NCI-H69 (cell line): ENCODE measurements around the gene NGEF.
A peak's percentile ranks its signal among the peaks of the same experiment; 100 is the strongest.
"Not testable (repeated sequence)": the region's sequence is repeated elsewhere in the genome, so short reads cannot be mapped to it uniquely, and the experiment has no call there.

Source experiments
- DNase-seq: peaks from one replicate; lab custom pipeline; 2025; lab: John Stamatoyannopoulos, UW

The NGEF gene

DNA sequence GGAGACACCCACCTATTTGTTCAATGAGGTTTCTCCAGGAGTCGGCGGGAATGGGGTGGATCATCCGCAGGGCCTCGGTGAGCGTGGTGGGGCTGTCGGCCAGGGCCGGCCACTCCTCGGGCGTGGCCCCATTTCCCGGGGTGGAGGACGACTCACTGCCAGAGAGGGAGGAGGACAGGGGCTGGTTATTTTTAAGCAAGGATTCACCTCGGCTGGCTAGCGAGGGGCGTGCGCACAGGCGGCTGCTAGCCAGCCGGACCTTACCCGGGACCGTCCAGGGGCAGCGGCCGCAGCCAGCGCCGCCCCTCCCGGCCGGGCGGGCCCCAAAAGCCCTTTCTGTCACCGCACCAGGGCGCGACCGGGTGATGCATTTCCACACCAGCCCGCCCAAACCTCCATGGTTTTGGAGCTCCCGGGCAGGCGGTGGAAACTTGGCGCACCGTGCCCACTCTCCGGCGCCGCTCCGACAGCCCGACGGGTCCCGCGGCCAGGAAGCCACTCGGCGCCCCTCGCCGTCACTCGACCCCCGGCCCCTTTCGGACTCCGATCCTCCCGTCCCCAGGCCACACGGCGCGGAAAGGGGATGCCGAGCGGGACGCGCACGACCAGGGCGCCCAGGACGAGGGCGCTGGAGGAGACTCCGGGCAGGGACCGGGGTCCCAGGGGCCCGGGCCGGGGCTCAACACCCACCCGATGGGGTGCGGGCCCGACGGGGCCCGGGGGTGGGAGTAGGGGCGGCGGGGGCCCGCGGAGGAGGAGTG lies 85.8 kb downstream of the NGEF start:
- DNase-seq, result no peak

DNA sequence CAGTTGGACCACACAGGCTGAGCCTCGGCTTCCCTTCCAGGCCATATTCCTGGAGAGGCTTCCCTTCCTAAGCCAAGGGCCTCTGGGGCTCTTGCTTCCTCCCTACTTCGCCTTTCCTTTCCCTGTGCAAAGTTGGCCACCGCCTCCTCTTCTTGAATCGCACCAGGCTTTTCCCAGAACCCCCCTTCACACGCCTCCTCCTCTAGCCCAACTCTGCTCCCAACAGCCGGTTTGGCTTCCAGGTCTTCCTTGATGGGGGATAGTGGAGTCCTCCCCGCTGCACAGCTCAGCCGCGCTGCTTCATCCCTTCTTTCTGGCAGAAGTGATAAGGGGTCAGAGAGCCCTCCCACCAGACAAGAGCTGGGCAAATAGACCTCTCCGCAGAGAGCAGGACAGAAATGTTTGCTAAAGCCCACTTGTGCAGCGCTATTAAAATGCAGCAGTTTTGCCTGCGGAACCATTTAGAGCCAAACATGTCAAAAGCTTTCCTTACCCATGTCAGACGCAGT lies 86.6 kb downstream of the NGEF start:
- no peak for DNase-seq

DNA sequence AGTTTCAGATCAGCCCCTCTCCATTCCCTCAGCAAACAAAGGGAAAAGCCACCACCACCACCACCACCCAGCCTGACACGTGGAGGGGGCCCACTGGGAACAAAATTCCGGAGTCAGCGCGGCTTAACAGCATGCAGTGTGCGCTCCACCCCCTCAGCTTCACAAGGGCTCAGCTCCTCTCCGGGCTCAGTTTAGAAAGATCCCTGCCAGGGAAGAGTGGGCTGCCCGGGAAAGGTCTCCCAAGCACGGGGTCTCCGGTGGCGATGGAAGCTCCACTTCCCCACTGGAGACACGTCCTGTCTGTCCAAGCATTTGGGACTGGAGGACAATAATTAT lies 87.3 kb downstream of the NGEF start:
- no peak for DNase-seq

DNA sequence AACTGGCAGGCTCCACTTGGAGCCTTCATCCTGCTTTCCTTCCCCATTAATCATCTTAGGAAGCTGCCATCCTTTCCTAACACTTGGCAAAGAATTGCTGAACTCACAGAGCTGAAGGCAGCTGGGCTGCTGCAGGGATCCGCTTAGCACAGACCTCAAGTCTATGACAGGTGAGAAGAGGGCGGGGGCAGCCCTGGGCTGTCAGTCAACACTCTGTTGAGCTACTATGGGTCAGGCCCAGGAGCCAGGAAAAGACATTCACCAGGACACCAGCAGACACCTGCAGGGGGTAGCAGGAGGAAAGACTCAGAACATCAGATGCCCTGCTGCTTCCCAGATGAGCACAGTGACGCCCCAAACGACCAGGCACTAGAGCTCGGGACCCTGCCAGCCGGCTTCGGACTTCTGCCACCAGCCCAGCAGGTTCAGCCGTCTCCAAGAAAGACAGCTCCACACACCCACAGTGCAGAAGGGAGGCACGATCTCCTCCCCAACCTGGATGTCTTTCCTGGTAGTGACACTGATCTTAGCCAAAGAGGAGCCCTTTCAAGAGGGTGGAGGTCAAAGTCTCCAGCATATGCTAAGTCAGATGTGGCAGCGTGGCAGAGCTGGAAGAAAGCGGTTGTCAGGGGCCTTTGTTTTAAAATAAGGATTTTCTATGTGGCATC lies 87.8 kb downstream of the NGEF start:
- no peak for DNase-seq

DNA sequence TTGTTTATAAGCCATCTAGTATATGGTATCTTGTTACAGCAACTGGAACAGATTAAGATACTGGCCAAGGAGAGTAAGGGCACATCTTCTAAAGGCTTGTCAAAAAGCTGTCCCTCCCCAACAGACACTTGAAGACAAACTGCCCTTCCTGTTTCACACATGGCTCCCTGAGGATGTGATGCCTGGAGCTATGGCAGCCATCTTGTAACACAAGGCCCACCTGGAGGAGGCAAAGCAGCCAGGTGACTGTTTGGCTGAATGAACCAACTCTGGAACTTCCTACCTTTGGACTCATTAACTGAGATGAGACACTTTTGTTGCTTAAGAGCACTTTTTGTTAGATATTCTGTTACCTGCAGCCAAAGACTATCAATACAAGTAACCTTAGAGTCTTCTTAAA lies 88.6 kb downstream of the NGEF start:
- no peak for DNase-seq

DNA sequence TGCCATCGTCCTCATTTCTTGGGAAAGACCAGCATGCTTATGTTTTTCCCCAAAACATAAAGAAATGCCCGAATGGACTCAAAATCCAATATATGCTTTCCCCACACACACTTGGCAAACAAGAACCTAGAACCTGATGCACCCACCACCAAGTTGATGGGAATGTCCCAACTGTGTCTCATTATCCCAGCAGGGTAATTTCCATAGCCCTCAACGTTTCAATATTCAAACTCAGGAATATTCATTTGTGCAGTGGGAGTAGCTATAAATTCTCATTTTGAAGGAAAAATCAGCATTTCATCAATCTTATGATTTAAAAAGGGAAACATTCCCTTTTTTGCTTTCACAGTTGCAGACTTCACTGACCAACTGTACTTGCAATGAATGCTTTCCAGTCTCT lies 92.3 kb downstream of the NGEF start:
- no peak for DNase-seq

DNA sequence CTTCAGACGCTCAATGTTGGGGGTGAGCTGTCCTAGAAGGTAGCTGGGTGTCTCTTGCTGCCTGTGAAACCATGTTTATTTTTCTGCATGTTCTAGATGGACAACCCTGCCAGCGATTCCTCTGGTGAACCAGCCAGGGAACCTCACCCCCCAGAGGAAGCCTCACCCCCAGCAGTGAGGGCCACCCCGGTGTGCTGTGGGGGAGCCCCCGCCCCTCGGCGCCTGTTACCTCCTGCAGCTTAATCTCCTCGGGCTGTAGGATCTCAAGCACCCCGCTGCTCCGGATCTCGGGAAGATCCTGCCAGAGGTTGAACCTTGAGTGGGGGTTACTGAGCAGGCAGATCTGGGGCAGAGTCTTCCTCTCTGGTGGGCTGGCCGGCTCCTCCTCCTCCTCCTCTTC lies 93.0 kb downstream of the NGEF start:
- no peak for DNase-seq

DNA sequence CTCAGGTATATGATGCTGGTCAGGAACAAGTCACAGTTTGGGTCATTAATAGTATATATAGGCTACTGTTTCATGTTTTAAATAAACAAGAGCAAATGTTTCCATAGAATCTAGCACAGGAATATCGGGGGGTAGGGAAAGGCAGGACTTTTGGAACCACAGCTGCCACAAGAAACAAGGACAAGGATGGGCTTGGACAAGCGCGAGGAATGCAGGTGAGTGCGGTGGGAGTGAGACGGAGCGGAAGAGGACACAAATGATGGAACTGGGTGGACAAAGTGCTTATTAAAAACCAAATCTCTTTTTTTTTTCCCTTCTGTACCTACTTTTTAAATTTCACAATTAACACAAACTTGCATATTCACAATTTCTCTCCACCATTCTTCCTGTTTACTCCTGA lies 93.9 kb downstream of the NGEF start:
- DNase-seq, result no peak

DNA sequence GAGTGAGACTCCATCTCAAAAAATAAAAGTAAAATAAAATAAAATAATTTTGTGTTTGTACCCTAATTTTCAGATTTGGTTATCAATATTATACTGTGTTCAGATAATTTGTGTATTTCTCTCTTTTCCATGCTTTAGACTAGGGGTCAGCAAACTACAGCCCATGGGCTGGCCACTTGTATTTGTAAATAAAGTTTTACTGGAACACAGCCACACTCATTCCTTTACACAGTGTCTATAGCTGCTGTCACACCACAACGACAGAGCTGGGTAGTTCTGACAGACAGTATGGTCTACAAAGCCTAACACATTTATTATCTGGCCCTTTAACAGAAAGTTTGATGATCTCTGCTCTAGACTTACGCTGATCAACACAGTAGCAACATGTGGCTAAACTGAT lies 99.2 kb downstream of the NGEF start:
- no peak for DNase-seq

DNA sequence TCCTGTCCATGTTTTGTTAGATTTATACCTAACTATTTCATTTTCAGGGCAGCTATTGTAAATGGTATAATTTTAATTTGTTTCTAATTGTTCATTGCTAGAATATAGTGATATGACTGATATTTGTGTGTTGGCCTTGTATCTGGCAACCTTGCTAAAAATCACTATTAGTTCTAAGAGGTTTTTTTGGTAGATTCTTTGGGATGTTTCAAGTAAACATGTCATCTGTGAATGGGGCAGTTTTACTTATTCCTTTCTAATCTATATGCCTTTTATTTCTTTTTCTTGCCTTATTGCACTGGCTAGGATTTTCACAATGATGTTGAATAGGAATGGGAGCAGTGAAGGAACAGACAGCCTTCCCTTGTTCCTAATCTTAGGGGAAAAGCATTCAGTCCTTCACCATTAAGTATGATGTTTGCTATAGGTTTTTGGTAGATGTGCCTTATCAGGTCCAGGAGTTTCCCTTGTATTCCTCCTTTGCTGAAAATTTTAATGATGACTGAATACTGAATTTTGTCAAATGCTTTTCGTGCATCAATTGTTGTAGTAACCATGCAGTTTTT lies 101.3 kb downstream of the NGEF start:
- DNase-seq, result no peak

DNA sequence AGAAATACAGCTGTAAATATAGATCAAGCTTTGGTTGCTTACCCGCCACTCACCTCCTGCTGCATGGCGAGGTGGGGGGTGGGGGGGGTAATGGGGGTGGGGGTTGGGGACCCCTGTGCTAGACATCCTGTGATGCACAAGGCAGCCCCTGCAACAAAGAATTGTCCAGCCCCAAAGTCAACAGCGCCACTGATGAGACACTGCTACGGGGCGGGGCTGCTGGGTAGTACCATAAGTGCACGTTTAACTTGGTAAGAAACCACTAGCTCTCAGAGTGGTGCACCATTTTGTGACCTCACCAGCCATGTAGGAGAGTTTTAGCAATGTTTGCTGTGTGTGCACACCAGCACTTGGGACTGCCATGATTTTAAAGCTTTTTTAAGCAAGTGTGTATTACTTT lies 102.7 kb downstream of the NGEF start:
- no peak for DNase-seq

DNA sequence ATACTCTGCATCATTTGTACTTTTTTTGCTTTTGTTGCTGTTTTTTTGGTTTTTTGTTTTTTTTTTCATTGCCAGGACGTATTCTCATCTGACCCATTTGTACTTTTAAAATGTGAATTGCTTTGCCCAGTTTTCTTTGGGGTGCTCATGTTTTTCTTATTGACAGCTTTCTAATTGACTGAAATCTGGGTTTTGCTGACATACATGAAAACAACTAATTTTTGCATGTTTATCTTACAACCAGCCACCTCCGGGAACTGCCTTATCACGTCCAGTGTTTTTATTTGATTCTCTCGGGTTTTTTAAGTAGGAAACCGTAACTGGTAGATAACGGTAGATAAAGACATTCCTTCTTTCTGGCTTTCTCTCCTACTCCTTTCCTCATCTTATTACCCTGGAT lies 104.4 kb downstream of the NGEF start:
- no peak for DNase-seq

DNA sequence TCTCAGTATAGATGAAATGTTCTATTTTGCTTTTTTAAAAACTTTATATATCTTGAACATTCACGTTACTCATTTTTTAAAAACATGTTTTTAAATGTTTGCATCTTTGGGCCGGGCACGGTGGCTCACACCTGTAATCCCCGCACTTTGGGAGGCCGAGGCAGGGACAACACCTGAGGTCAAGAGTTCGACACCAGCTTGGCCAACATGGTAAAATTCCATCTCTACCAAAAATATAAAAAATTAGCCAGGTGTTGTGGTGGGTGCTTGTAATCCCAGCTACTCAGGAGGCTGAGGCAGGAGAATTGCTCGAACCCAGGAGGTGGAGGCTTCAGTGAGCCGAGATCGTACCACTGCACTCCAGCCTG lies 105.4 kb downstream of the NGEF start:
- not testable (repeated sequence) for DNase-seq

DNA sequence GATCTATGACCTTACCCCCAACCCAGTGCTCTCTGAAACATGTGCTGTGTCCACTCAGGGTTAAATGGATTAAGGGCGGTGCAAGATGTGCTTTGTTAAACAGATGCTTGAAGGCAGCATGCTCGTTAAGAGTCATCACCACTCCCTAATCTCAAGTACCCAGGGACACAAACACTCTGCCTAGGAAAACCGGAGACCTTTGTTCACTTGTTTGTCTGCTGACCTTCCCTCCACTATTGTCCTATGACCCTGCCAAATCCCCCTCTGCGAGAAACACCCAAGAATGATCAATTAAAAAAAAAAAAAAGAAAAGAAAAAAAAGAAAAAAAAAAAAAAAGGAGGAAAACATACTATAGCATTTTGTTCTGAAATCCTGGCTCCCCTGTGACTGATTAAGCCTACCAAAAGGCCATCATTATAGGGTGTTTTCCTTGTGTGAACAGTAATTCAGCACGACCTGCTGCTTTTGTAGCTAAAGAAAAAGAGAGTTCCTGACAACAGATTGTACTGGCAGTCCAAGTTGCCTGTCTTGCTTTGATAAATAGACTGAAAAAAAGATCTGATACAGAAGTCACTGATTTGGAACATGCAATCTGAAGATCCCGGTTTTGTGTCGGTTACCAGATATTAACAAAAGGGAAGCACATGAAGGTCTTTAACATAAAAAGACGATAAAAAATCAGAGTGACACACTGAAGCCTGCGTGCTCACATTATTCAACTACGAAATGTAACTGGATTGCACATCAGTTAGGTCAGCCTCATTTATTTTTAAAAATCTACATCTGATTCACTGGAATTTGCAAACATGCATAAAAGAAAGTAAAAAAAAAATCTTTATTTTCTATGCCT lies 106.0 kb downstream of the NGEF start:
- DNase-seq, result peak; percentile 83

DNA sequence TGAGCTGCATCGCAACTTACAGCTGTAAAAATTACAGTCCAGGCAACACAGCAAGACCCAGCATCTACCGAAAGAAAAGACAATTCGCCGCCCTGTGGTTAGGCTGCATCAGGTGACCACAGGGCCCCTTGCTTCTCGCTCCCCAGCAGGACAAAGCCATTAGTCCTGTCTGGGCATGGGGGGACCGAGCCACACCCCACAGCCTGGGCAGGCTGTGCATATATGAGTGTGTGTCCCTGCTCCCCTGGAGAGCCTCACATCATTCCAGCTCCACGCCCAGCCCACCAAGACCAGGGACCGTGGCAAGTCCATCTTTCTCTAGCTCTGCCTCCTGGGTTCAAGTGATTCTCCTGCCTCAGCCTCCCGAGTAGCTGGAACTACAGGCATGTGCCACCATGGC lies 109.1 kb downstream of the NGEF start:
- peak; percentile 69 for DNase-seq

DNA sequence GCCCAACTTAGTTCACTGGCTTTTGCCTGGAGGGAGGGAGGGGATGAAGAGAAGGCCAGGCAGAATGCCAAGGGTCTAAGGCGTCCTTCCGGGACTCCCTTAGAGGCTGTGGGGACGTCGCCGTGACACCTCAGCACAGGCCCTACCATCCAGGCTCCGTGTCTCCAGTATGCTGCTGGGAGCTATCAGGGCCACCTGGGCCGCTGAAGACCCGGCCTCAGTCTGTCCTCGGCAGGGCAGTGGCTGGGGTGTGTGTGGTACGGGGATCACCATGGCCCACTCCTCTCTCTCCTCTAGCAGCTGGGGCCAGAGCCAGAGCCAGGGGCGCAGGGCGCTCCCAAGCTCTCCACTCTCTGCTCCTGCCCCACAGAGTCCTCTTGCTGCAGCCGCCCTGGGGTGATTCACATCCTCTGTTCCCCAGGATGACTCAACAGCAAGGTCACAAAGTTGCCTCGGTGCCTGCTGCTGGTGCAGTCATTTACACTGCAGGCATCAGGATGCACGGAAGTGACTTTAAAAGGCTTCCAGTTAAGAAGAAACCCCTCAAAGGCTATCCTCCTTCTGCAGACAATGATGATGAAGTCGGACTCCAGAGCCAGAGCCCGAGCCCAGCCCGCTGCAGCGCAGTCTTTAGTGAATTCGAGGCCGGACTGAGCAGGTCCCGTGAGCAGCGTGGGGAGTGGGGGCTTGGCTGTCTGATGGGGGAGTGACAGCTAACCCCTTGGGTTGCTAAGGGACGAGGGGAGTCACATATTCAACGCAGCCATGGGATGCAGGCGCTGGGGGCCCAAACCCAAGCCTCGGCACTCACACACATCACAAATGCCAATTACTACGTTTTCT lies 111.1 kb downstream of the NGEF start:
- peak; percentile 8 for DNase-seq

DNA sequence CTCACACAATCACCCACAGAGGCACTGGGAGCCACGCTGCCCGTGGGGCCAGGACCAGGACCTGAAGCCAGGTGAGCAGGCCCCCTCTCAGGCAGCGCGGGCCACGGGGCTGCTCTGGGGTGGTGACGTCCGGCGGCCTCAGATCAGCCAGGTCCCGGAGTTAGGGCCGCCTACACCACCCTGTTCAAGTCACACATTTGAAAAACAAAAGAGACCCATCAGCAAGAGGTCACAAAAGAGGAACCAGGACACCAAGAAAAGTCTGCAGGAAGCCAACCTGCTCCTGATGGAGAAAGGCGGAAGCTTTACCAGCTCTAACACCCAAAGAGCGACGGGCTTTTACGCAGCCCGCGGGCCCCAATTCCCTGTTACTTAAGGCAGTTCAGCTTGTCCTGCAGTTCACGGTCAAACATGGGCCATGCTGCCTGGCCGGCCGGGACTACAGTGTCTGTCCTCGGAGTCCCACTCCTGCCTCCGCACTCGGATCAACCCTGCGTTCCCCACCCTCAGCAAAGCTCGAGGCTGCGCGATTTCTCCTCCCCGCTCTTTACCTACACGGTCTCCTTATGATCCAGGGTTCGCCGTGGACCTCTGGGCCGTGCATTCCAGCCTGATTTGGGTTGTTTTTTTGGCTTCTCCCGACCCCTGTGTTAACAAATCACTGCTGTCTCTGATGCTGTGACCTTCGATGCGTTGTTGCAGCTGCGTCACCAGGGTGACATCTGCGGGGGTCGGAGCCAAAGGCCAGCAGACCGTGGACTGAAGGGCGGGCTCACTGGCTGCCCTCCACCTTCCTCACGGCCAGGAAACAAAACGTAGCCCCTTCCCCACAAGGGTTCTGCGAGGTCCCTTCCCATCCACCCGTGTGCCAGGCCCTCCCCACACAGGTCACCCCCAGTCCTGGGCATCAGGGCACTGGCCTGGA lies 112.0 kb downstream of the NGEF start:
- no peak for DNase-seq

DNA sequence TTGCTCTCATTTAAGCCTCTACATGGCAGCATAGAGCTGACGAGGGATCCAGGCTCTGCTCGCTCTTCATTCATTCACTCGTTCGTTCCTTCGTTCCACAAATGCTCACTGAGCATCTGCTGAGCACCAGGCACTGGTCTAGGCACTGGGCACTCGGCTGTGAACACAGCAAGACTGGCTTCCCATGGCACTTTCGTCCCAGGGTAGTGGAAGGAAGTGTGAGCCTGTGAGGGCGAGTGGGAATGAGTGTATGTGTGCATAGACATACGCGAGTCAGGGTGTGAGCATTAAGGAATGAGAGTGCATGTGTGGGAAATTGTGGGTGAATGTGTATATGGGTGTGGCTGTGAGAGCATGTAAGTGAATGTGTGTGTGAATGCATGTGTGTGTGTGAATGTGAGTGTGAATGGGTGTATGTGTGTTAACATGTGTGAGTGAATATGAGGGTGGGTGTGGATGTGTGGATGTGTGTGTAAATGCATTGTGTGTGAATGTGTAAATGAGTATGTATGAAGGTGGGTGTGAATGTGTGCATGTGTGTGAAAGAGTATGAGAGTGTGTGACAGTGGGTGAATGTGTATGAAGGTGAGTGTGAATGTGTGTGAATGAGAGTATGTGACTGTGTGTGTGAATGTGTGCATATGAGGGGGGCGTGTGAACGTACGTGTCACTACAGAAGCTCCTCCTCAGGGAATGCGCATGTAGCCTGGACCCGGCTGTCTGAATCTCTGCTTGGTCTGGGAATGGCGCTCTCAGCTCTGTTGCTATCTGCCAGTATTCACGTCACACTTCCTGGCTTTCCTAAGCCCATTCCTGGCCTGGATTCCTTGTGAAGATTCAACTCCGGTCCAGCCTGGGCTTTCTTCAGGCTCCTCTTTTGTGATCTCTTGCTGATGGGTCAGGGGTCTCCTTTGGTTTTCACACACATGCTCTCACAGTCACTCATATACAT lies 114.2 kb downstream of the NGEF start:
- no peak for DNase-seq
